Measurements from ENCODE around the gene FAM110C.

DNA sequence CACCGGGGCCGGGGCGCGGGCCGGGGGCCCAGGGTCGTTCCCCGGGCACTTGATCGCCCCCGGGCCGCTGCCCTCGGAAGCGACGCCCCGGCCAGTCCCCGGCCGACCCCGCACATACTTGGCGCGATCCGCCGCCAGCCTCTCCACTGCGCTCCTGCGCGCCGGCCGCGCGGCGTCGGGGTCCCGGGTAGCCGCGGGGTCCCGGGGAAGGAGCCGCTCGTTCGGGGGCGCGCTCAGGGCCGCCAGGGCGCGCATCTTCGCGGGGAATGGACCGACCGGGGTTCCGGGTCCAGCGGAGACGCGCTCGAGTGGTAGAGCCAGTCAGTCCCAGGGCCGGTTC, 204 bp downstream of the FAM110C start:
- TF ChIP-seq CTCF (IDR thresholded peaks at IDR 0.05) (peak in 1 of 6 experiments; percentile 4), POLR2A (IDR thresholded peaks at IDR 0.05) (peak in 2 of 4 donors; percentile 53 to 87)

All from esophagus squamous epithelium (tissue), 4 donors.